GM21447 (cell line): ENCODE measurements around the gene SLC34A3.

Source experiments
- ATAC-seq: cut with Tn5 transposase; IDR thresholded peaks from one replicate; pipeline ENCODE4 v1.9.1; 2021; ENCODE audit not compliant: unreplicated experiment

The SLC34A3 gene

GRCh38 chr9:137230705-137231371, at the start of gene SLC34A3:
Gene SLC34A3, plus strand, starts transcription at chr9:137230901. Its CDS starts 802 bp downstream, at chr9:137231703.
- no peak for ATAC-seq

GRCh38 chr9:137181680-137182079, 49.0 kb upstream of the SLC34A3 start:
- no peak for ATAC-seq

GRCh38 chr9:137182836-137183235, 47.9 kb upstream of the SLC34A3 start:
- ATAC-seq = no peak

- no peak for ATAC-seq
Observed at GRCh38 chr9:137183980-137184595, 46.6 kb upstream of the SLC34A3 start.

- no peak for ATAC-seq
Observed at GRCh38 chr9:137184881-137185660, 45.6 kb upstream of the SLC34A3 start.

- no peak for ATAC-seq
Observed at GRCh38 chr9:137185921-137186320, 44.8 kb upstream of the SLC34A3 start.

GRCh38 chr9:137186385-137186784, 44.3 kb upstream of the SLC34A3 start:
- ATAC-seq = no peak

GRCh38 chr9:137187386-137187785, 43.3 kb upstream of the SLC34A3 start:
- ATAC-seq = no peak

- ATAC-seq = peak; percentile 27
Observed at GRCh38 chr9:137188086-137188489, 42.6 kb upstream of the SLC34A3 start.

GRCh38 chr9:137188490-137189296, 42.0 kb upstream of the SLC34A3 start, which contains the start of the genes ANAPC2 and SSNA1:
Gene ANAPC2, minus strand, starts transcription at chr9:137188560. Its CDS starts 28 bp downstream, at chr9:137188532.
Gene SSNA1, plus strand, starts transcription at chr9:137188676. Its CDS starts 51 bp downstream, at chr9:137188727.
- ATAC-seq = peak; percentile 73

GRCh38 chr9:137189297-137190295, 41.1 kb upstream of the SLC34A3 start:
- no peak for ATAC-seq

- ATAC-seq = no peak
Observed at GRCh38 chr9:137190315-137190856, 40.3 kb upstream of the SLC34A3 start.

- ATAC-seq = no peak
Observed at GRCh38 chr9:137191245-137191644, 39.5 kb upstream of the SLC34A3 start.

GRCh38 chr9:137191691-137192447, 38.8 kb upstream of the SLC34A3 start:
- no peak for ATAC-seq

GRCh38 chr9:137192448-137192780, 38.3 kb upstream of the SLC34A3 start:
- ATAC-seq = no peak

- no peak for ATAC-seq
Observed at GRCh38 chr9:137192859-137193258, 37.8 kb upstream of the SLC34A3 start.

- no peak for ATAC-seq
Observed at GRCh38 chr9:137193771-137194170, 36.9 kb upstream of the SLC34A3 start.

- ATAC-seq = no peak
Observed at GRCh38 chr9:137194388-137194787, 36.3 kb upstream of the SLC34A3 start.

GRCh38 chr9:137194909-137195308, 35.8 kb upstream of the SLC34A3 start:
- ATAC-seq = no peak
